Cardiac muscle cell (in vitro differentiated cells and primary cell): ENCODE data around the gene NR1H3. TPM values are rescaled to one million over a fixed set of nuclear protein-coding genes. Genes with fewer than 3 reads are reported as not detected.

Experiments used
- DNase-seq, 2 donors: peaks; one replicate each; pipeline versions ENCODE4 v3.0.0 to v3.0.0-alpha.2; 2010 to 2017; ENCODE audit warnings: low read depth in 1 of 2, low spot score in 1 of 2
- H3K27ac ChIP-seq: fragments of 200-600 bp; sonication (generic); 2 replicates; pipeline ENCODE4 v1.5.1; 2016
- H3K27me3 ChIP-seq: fragments of 200-600 bp; sonication (generic); 2 replicates; pipeline ENCODE4 v1.6.0; 2016; ENCODE audit warnings: control low read depth
- H3K36me3 ChIP-seq: fragments of 200-600 bp; sonication (generic); 2 replicates; pipeline ENCODE4 v1.5.1; 2016; ENCODE audit warnings: control low read depth
- H3K4me1 ChIP-seq: fragments of 200-600 bp; sonication (generic); 2 replicates; pipeline ENCODE4 v1.8.1; 2017; ENCODE audit warnings: low read depth, mild to moderate bottlenecking, mixed run types
- H3K4me3 ChIP-seq: fragments of 200-600 bp; sonication (generic); 2 replicates; pipeline ENCODE4 v1.5.1; 2016; ENCODE audit warnings: mild to moderate bottlenecking
- H3K9me3 ChIP-seq: fragments of 200-600 bp; sonication (generic); 2 replicates; pipeline ENCODE4 v1.5.1; 2017; ENCODE audit warnings: low read depth, mild to moderate bottlenecking, control low read depth
- polyA plus RNA-seq: library from polyadenylated mRNA; unstranded; fragments of >200 nt; fragmentation: Nextera tagmentation; extraction: Ambion mirVana; gene quantifications from 2 replicates; pipeline ENCODE4 v1.2.1, GENCODE V29; 2016
- total RNA-seq: library from RNA; depleted of rRNA; stranded (reverse); fragments of >200 nt; gene quantifications from 2 replicates; pipeline ENCODE4 v1.2.3, GENCODE V29; 2016
- TF ChIP-seq, protein P1 (sequence below): IDR thresholded peaks from 2 replicates; pipeline ENCODE4 v1.5.1; 2012; ENCODE audit warnings: low read depth, mild to moderate bottlenecking, low read length

Gene NR1H3
- total and polyA plus RNA-seq, 2 experiments from 2014 or later = 16.2 to 31.6 TPM

DNA sequence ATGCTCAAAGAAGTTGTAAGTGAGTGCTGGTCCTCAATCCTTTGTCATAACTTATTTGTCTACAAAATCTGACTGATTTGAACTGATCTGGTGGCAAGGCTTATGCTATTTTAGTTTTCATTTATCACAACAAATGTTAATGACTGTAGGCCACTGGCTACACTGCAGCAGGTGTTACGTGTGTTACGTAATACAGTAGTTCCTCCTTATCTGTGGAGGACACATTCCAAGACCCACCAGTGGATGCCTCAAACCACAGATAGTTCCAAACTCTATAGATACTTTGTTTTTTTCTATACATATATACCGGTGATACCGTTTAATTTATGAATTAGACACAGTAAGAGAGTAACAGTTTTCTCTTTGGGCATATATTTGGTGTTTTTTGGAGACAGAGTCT lies 19.1 kb downstream of the NR1H3 start:
- Histone ChIP-seq H3K36me3 (peaks cover 57% of the 10 kb centered on the region), H3K27me3 (no peaks in the 10 kb centered on the region), H3K9me3 (no peaks in the 10 kb centered on the region), H3K4me1 (peaks cover 32% of the 10 kb centered on the region), H3K27ac (no peak overlapping the region), H3K4me3 (no peak overlapping the region)
- no peak for DNase-seq
- TF ChIP-seq, protein P1, sequence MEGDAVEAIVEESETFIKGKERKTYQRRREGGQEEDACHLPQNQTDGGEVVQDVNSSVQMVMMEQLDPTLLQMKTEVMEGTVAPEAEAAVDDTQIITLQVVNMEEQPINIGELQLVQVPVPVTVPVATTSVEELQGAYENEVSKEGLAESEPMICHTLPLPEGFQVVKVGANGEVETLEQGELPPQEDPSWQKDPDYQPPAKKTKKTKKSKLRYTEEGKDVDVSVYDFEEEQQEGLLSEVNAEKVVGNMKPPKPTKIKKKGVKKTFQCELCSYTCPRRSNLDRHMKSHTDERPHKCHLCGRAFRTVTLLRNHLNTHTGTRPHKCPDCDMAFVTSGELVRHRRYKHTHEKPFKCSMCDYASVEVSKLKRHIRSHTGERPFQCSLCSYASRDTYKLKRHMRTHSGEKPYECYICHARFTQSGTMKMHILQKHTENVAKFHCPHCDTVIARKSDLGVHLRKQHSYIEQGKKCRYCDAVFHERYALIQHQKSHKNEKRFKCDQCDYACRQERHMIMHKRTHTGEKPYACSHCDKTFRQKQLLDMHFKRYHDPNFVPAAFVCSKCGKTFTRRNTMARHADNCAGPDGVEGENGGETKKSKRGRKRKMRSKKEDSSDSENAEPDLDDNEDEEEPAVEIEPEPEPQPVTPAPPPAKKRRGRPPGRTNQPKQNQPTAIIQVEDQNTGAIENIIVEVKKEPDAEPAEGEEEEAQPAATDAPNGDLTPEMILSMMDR = no peak

DNA sequence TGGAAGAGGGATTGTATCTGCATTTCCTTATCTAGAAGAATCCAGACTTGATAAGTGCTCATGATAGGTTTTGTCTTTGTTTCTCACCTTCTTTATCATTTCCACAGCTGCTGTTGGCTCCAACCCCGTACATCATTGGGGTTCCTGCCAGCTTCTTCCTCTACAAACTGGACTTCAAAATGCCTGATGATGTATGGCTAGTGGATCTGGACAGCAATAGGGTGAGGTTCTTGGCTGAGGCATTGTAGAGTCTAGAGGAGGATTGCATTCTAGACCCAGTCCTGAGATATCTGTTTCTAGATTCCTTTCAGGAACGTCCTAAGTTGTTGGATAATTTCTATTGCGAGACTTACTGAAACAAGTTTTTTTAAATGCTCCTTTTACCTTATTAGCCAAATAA lies 20.3 kb downstream of the NR1H3 start:
- H3K36me3 ChIP-seq = peaks cover 67% of the 10 kb centered on the region
- TF ChIP-seq, protein P1 = no peak
- no peak overlapping the region for H3K4me3 ChIP-seq
- DNase-seq = peak in 1 of 2 donors; percentile 58
- no peak overlapping the region for H3K27ac ChIP-seq
- peaks cover 21% of the 10 kb centered on the region for H3K4me1 ChIP-seq
- H3K9me3 ChIP-seq = no peaks in the 10 kb centered on the region
- H3K27me3 ChIP-seq = no peaks in the 10 kb centered on the region

DNA sequence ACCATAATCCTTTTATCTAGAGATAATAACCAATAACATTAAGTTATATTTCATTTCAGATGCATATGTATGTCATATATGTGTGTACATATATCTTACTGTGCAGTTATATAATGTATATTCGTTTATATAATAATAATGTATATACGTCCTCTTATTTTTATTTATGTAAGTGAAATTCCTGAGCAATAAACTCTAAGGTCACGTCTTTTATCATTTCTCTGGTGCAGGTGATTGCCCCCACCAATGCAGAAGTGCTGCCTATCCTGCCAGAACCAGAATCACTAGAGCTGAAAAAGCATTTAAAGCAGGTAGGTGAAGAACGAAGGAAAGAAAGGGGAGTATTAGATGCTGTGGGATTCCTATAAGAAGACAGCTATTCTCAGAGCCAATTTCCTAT lies 21.0 kb downstream of the NR1H3 start:
- Histone ChIP-seq H3K4me3 (no peak overlapping the region), H3K27me3 (no peaks in the 10 kb centered on the region), H3K27ac (peak overlapping the region; percentile 60), H3K4me1 (peaks cover 19% of the 10 kb centered on the region), H3K36me3 (peaks cover 73% of the 10 kb centered on the region), H3K9me3 (no peaks in the 10 kb centered on the region)
- DNase-seq = no peak
- TF ChIP-seq, protein P1 = no peak

DNA sequence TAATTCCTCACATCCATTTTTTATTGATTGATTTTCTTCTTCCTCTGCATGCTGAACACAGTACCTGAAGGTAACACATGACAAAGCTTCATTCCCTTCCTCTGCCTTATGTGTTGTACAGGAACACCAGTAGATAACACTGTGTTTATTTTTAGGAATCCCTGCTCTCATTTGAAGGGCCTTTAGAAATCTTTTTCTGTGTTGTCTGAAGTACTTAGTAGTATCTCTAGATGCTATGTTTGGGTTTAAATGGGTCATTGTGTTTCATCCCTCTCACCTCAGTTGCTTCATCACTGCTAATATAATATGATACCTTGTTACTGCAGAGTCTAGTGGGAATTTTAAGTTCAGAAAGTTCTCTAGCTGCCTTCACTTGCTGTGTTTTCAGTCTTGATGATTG lies 22.3 kb downstream of the NR1H3 start:
- H3K4me3 ChIP-seq = no peak overlapping the region
- H3K36me3 ChIP-seq = peaks cover 81% of the 10 kb centered on the region
- no peaks in the 10 kb centered on the region for H3K9me3 ChIP-seq
- H3K27me3 ChIP-seq = no peaks in the 10 kb centered on the region
- peak in 1 of 2 donors; percentile 31 for DNase-seq
- TF ChIP-seq, protein P1 = no peak
- peak overlapping the region; percentile 88 for H3K27ac ChIP-seq
- peaks cover 19% of the 10 kb centered on the region for H3K4me1 ChIP-seq

DNA sequence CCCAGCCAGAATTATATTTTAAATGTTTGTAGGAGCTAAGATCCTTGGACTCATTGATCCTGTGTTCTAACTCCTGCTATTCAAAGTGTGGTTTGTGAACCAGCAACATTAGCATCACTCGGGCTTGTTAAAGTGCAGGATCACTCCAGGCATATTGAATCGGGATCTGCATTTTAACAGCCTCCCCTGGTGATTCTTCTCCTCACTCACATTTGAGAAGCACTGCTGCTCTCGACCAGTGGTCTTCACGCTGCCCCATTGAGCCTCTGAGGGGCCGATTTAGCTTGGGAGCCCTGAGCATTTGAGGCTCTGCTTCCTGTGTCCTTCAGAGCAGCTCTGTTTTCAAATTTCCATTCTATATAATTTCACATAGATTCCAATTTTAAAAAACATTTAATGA lies 23.1 kb downstream of the NR1H3 start:
- Histone ChIP-seq H3K27me3 (no peaks in the 10 kb centered on the region), H3K4me1 (peaks cover 19% of the 10 kb centered on the region), H3K4me3 (no peak overlapping the region), H3K9me3 (no peaks in the 10 kb centered on the region), H3K36me3 (peaks cover 81% of the 10 kb centered on the region), H3K27ac (peak overlapping the region; percentile 88)
- no peak for DNase-seq
- TF ChIP-seq, protein P1 = no peak

DNA sequence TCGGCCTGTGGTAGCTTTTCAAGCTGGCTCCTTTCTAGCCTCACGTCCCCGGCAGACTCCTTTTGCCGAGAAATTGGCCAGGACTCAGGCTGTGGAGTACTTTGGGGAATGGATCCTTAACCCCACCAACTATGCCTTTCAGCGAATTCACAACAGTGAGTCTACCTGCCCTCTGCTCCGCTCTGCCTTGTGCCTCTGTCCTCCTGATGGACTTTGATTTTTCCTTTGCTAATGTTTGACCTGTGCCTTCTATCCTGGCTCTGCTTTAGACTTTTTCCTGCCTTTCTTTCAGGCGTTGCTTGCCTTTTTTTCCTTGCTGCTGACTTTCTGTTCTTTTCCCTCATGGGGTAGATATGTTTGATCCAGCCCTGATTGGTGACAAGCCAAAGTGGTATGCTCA lies 24.7 kb downstream of the NR1H3 start:
- H3K9me3 ChIP-seq = no peaks in the 10 kb centered on the region
- peaks cover 19% of the 10 kb centered on the region for H3K4me1 ChIP-seq
- no peak overlapping the region for H3K4me3 ChIP-seq
- no peaks in the 10 kb centered on the region for H3K27me3 ChIP-seq
- peaks cover 82% of the 10 kb centered on the region for H3K36me3 ChIP-seq
- DNase-seq = no peak
- TF ChIP-seq, protein P1 = no peak
- no peak overlapping the region for H3K27ac ChIP-seq
